Femur (tissue), 1 donor: ENCODE results near the gene TAS2R41.

ENCODE experiments used
- DNase-seq: peaks from one replicate; pipeline ENCODE4 v3.0.0-alpha.2; 2017

TAS2R41 gene

DNA sequence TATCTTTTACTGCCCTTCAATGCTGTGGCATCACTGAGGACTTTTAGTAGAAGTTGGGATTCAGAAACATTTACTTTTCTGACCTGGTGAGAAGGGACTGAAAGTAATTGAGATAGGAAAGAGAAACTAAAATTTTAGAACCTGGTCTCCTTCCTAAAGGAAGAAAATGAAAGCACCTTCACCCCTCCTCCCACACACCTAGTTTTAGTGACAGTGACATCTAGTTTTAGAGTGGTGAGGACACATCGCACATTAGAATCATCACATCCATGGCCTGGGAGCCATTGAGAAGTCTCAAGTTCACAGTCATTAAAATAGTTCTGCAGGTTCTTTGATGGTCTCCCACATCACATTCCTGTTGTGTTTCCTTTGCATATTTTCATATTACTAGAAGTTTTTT, 16.1 kb downstream of the TAS2R41 start:
- no peak for DNase-seq

DNA sequence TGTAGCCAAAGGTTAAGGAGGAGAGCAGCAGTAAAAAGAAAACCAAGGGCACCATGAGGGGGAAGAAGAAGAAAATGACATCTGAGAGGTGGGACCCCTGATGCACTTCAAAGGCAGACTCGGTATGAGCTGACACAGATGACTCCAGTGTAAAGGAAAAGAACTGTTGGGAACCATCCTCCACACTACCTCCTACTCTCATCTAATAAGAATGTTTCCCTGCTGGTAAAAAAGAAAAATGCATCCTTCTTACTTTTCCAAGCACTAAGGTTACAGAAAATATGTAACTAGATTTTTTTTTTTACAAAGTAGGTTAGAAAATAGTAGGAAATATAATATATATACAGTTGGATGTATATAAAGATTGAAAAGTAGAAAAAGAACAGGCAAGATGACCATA, 16.9 kb downstream of the TAS2R41 start:
- no peak for DNase-seq

DNA sequence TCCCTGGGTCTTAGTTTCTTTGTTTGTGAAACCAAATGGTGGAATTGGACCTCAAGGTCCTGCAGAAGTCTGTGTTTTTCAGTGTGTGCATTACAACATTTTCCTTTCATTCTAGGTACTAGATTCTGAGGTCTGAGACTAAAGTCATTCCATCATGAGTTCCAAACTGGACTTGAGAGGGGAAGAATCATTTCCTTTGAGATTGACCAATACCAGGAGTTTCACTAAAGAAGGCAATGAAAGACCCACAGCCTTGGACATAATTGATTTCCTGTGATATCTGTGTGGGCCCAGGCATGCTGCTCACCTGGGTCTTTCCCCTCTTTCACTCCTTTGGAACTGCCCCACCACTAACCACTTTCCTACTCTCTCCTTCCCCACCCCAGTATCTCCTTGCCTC, 18.2 kb downstream of the TAS2R41 start:
- no peak for DNase-seq

DNA sequence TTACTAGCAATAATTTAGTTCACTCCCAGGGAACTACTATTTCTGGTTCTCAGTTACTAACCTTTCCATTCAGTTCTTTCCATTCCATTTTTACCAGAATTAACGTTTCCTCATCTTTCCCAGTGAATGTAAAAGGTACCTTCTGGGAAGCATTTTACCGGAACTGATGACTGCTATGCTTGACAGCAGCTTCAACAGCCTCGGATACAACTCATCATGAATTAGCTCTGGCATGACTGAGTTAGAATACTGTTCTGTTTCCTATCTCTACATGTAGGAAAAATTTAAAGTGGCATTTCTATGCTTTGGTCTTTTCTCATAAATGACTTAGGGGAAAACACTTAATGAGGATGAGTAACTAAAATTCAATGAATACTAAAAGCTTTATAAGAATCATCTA, 18.6 kb downstream of the TAS2R41 start:
- DNase-seq, result no peak

DNA sequence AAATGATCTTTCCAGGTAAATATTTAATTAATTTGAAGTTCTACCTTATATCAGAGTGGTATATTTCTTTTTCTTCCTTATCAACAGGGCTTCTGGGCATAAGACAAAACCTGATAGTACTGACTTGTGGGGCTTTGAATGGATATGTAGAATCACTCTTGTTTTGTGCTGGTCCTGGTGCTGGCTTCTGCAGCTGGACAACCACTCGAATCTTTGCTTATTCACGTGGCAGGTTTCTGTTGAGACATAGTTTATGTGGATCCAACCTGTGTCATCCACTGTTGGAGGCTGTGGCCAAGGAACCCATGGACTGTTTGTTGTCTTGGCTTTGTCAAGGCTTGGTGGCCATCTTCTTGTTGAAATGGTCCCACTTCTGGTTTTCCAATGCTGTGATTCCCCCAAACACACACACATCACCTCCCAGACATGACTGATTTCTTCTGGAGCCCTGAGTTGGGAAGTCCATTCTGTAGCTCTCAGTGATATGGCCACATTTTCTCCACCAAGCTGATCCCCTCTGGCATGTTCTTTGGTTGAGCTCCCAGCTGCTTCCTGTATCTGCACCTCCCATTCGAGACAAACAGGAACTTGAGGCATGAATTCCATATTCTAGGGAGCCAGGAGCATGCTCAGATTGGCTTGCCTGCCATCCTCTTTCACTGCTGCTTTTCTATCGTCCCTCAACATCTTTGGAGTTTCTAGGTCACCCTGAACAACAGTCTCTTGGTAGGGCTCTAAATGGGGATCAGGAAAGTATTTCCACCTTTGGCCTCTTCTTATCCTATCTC, 19.5 kb downstream of the TAS2R41 start:
- DNase-seq, result no peak

DNA sequence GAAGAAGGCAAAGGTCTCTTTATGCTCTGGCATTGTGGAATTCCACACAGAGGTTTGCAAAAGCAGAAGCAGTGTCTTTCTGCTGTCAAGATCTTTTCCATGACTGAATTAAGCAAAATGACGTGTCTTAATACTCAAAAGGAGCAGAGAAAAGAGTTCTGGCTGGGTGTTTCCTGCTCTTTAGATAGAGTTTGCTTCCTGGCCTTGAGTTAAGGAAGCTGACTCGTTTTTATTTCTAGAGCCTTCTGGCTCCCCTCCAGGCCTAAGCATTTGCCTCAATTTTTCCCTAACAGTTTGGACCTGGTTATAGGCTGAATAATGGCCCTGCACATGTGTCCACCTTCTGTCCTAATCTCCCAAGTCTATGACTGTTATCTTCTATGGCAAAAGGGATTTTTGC, 21.6 kb downstream of the TAS2R41 start:
- DNase-seq, result peak; percentile 60

DNA sequence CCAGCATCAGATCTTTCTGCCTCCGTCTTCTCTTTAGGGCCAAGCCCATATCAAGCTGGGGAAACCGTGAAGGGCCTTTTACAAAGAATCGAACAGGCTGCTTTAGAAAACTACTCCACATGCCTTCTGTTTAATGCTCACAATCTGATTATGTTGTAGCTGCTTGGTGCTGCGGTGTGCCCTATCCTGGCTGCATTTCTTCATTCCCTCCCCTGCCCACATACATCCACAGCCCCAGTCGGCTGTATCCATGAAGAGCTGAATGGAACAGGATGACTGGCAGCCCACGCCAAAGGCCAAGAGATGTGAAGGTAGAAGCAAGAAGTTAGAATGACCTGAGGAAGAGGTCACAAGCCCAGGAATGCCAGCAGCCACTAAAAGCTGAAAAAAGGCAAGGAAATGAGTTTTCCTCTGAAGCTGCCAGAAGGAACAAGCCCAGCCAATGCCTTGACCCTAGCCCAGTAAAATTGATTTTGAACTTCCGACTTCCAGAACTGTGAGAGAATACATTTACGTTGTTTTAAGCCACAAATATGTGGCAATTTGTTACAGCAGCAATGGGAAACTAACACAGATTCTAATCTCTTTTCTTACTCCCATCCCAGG, 22.2 kb downstream of the TAS2R41 start:
- no peak for DNase-seq

DNA sequence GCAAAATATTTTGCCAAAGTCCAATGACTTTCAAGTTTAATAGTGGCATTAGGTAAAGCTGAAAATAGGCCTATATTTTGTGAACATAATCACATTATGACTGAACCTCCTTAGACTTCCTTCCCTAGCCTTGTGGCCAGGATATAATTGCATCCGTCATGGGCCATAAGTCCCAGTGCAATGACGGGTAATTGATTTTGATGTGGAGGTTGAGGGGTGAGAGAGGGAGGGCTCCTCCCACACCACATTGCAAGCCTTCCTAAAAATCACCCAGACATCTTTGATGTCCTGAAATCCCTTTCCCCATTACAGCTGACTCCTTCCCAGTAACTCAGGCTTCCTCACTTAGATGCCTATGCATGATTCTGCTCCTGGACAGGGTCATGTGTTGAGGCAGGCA, 25.6 kb downstream of the TAS2R41 start:
- DNase-seq, result no peak

DNA sequence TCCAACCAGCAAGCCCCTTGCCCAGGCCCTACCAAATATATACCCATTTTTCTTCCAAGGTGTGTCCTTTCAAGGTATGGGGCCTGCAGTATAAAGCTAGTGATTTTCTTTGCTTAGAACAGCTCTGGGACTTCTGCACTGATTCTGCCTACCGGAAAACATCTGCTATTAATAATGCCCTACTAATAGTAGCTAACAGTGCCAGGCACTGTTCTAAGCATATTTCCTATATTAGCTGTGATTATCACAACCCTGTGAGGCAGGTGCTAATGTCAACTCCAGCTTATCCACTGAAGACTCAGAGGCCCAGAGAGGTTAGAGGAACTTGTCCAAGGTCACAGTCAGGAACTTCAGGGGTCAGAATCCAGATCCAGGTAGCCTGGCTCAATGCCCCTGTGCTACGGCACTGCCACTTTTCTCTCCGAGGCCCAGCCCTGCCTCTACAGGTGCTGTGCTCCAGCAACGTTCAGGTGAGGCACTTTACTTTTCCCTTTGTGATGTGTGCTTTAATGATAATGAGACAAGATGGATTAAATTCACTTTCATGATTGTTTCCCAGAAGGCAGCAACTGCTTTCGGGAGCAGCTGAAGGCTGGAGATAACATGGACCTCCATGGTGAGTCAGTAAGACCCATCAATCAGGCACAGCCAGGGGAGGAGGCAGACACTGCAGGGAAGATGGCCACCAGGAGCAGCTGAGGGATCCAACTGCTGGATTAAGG, 26.7 kb downstream of the TAS2R41 start:
- no peak for DNase-seq

DNA sequence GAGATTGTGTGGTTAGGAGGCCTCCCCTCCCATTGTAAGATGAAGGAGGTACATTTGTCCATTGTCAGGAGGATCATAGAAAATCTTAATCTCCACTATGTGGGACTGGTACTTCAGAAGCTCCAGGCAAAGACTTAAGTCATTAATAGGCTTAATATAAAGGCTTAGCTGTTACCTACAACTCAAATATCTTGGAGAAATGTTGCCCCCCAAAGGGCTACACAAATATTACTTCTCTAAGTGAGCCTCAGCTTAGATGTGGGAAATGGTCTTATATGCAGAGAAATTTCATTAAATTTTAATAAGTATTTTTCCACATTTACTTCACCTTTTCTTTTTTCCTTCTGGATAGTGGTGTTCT, 27.2 kb downstream of the TAS2R41 start:
- DNase-seq, result no peak

DNA sequence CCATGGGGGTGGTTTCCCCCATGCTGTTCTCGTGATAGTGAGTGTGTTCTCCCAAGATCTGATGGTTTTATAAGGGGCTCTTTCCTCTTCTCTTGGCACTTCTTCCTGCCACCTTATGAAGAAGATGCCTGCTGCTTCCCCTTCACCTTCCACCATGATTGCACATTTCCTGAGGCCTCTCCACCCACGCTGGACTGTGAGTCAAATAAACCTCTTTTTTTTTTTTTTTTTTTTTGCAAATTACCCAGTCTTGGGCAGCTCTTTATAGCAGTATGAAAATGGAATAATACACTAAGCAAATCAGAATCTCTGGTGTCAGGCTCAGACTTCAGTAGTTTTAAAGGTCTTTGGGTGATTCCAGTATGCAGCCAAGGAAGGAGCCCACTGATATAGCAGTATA, 28.2 kb downstream of the TAS2R41 start:
- no peak for DNase-seq

DNA sequence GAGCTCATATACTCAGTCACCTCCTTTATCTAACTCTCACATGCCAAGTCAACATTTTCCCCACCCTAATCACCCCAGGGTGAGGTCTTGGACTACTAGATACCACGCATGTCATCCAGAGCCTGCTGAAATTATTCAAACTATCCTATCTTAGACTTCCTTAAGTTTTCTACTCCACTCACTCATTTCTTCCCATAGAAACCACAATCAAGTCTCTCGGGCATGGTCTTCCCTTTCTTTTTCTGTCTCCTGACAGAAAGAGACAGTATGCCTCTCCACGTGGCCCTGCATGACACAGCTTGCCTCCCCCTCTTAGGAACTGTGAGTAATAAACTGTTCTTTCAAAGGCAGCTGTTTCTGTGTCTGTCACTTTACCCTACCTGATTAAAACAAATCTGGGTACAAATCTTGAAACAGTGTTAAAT, 29.4 kb downstream of the TAS2R41 start:
- DNase-seq, result no peak

DNA sequence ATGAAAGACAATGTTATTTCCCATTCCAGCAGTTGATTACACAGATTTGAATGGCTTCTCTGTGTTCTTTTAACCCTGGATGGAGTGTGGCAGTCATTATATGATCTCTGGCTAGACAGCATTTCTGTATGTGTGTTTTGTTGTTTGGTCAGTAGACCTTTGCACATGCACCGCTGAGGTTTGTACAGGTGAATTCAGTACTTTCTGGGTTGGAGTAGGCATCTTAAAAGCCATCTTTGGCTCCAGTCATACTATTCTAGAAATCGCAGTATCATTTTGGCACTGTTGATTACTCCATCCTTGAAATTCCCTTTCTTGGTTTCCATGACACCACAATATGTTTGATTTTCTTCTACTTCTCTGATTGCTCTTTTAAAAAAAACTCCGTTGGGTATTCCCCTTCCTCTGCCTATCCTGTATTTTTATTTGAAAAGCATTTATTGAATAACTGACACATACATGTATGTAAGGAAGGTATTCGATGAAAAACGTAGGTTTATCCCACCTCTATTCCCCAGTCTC, 29.9 kb downstream of the TAS2R41 start:
- DNase-seq, result no peak

DNA sequence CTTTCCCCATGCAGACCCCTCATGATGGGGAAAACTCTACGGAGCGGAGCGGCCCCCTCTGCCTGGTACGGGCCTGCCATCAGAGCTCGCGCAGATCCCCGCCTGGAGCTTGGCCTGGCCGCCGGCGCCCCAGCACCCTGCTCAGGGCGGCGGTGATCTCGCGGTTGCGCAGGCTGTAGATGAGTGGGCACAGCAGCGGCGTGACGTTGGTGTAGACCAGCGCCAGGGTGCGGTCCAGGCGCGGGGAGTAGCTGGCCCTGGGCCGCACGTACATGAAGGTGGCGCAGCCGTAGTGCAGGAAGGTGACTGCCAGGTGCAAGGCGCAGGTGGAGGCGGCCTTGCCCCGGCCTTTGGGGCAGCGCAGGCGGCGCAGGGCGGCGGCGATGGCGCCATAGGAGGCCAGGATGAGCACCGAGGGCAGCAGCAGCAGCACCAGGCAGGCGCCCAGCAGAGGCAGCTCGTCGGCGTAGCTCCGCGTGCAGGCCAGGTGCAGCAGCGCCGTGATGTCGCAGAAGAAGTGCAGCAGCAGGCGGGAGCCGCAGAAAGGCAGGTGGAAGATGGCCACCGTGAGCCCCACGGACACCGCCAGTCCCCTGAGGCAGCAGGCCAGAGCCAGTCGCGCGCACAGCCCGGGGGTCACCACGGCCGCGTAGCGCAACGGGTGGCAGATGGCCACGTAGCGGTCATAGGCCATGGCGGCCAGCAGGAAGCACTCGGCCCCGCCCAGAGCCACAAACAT, 33.4 kb downstream of the TAS2R41 start:
- DNase-seq, result no peak

DNA sequence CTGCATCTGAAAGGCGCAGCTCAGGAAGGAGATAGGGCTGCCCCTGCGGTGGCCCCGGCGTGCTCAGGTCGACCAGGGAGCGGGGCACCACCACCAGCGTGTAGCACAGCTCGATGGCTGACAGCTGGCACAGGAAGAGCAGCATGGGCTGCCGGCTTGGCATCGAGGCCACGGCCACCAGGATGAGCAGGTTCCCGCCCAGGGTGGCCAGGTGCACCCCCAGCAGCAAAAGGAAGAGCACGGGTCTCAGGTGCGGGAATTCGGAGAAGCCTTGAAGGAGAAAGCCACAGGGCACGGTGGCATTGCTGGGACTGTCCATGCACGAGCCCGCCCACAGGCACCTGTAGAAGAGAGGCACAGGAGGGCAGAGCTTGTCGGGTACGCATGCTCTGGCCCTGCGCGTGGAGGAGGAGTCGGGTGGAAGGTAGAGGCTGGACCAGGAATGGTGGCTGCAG, 33.9 kb downstream of the TAS2R41 start:
- DNase-seq, result no peak

DNA sequence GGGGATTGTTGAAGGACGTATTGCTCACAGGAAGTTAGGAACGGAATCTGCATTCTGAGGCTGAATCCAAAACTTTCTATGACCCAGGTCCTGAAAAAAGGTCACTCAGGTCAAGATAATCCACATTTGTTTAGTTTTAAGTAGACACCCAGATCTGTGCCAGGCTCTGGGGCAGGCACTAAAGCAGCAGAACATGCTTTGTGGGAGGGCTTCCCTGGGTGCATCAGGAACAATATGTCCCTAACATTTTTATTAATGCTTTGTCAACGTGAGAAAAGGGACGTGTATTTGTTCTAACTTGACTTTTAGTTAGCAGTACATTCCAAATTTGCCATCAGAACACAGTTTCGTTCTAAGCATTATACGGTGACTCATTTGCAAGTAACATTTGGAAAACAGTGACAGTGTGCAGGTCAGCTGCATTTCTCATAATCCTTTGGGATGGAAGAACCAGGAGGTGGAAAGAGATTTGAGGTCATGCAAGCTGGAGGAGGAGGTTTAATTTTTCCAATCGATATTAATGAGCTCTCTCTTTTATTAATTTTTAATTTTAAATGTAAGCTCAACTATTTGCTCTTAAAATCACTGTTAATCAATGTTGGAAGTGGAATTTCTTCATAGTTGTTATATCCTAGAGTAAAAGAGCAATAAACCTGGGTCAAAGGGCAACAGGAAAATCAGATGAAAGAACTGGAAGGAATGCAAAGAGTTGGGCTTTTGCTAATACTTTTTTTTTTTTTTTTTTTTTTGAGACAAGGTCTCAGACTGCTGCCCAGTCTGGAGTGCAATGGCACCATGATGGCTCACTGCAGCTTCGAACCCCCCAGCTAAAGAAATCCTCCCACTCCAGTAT, 35.0 kb downstream of the TAS2R41 start:
- no peak for DNase-seq

DNA sequence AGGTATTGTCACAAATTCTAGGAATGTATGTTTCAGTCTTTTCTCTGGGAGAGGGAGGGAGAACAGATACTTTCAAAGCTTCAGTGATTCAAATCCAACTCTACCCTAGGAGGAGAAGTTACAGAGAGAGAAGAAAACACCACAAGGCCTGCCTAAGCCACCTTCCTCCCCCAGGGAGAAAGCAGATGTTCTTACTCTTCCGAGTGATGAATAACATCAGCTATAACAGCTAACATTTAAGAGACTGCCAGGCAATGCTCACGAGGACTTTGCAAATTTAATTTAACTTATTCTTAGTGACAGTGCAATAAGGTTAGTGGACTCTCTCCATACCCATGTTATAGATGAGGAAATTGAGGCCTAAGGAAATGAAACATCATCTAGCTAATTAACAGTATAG, 36.8 kb downstream of the TAS2R41 start:
- DNase-seq, result no peak

DNA sequence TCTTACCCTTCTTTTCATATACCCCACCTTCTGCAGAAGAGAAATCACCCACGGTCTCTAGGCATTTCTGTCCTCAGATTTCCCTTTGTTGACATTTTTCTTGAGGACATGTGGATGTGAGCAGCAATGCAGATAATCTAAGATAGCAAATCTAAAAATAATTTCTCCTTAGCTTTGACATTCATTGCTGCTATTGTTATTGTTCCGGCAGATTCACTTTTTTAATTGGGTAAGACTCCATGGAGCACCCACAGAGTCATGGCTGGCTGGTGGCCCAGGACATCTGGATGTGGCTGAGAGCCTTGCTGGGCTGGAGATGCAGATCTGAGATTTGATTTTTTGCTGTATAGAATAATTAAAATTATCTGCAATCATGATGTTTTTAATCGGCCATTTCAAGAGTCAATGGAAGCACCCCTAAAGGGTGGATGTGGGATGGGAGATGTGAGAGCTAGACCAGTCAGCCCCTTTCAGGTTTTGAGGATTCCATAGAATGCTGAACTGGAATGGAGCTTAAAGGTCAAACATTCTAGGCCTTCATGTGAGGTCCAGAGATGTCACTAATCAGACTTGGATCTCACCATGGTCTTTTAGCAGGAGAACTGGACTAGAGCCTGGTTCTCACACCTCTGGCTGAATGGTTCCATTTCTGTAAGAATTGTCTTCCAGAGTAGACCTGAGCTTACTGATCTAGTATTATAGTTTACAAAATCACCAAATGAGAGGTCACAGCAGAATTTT, 37.5 kb downstream of the TAS2R41 start:
- DNase-seq, result peak; percentile 48

DNA sequence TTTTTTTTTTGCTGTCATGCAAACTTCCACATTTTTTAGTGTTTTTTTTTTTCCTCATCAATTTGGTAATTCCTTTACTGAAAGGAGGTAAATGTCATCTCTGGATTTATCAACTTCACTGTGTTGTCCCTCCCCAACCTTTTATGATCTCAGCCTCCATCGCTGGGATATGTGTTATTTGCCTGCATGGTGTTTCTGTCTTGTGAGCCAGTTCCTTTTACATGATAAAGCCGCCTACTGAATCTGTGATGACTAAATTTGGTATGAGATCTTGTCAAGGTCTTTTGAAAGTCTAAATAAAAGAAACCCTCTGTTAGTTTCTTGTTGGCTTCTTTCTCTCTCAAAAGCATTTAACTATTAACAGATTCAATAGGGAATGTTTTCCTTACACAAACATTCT, 39.3 kb downstream of the TAS2R41 start:
- no peak for DNase-seq

DNA sequence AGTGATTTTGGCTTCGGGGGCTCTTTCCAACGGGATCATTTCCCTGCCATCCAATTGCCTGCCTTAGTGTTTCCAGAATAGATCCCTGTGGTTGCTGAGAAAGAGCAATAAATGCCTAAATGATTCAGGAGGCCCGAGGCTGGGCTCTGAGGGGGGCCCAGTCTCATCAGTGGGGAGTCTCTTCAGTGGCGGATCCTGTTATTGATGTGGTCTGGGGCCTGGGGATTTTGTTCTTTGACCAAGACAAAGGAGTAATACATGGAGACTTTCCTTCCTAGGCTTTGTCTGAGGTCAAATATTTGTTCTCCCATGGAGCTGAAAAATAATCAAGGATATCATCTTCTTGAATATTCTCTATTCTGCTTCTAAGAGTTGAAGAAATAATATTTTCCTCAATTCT, 40.8 kb downstream of the TAS2R41 start:
- no peak for DNase-seq

DNA sequence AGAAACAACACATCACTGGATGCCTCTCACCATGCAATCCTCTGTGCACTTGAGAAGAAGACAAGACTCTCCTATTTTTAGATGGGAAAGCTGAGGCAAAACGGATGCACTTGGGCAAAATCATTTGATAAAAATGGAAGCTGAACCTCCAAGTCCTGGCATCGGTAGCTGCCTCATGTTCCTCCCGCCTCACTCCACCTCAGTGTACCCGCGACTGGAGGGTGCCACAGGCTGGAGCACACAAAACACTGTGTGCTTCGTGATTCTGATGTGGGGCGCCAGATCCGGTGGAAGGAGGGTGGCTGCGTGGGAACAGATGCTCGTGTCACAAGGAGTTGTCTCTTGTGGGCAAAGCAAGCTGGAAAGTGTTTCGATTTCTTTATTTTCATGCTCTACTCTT, 41.3 kb downstream of the TAS2R41 start:
- no peak for DNase-seq
